Smooth muscle cell (in vitro differentiated cells): ENCODE data around the gene FERMT3. TPM values are rescaled to one million over a fixed set of nuclear protein-coding genes. Genes with fewer than 3 reads are reported as not detected.
A peak's percentile ranks its signal among the peaks of the same experiment; 100 is the strongest.

ENCODE experiments used
- DNase-seq: peaks from one replicate; lab custom pipeline; 2025; ENCODE audit not compliant: unreplicated experiment; lab: John Stamatoyannopoulos, UW
- H2AFZ ChIP-seq: fragments of 200-600 bp; sonication (generic); 2 replicates; pipeline ENCODE4 v1.6.0; 2016; ENCODE audit warnings: antibody characterized with exemption, low read depth, mild to moderate bottlenecking
- H3F3A ChIP-seq: fragments of 200-600 bp; sonication (generic); 2 replicates; pipeline ENCODE4 v1.6.0; 2017; ENCODE audit warnings: antibody characterized with exemption, low read depth
- H3K27ac ChIP-seq: fragments of 200-600 bp; sonication (generic); 2 replicates; pipeline ENCODE4 v1.5.1; 2016; ENCODE audit warnings: low read depth, mild to moderate bottlenecking
- H3K27me3 ChIP-seq: fragments of 200-600 bp; sonication (generic); 2 replicates; pipeline ENCODE4 v1.6.1; 2016; ENCODE audit warnings: low read depth, mild to moderate bottlenecking
- H3K36me3 ChIP-seq: fragments of 200-600 bp; sonication (generic); 2 replicates; pipeline ENCODE4 v1.5.1; 2016; ENCODE audit warnings: low read depth
- H3K4me1 ChIP-seq: fragments of 200-600 bp; sonication (generic); 2 replicates; pipeline ENCODE4 v1.5.1; 2016; ENCODE audit warnings: low read depth
- H3K4me2 ChIP-seq: fragments of 200-600 bp; sonication (generic); 2 replicates; pipeline ENCODE4 v1.6.0; 2016; ENCODE audit warnings: mild to moderate bottlenecking
- H3K4me3 ChIP-seq: fragments of 200-600 bp; sonication (generic); 2 replicates; pipeline ENCODE4 v1.5.1; 2016; ENCODE audit warnings: mild to moderate bottlenecking
- H3K79me2 ChIP-seq: fragments of 200-600 bp; sonication (generic); 2 replicates; pipeline ENCODE4 v1.6.0; 2016; ENCODE audit warnings: low read depth, mild to moderate bottlenecking
- H3K9ac ChIP-seq: fragments of 200-600 bp; sonication (generic); 2 replicates; pipeline ENCODE4 v1.6.0; 2016; ENCODE audit warnings: low read depth
- H3K9me3 ChIP-seq: fragments of 200-600 bp; sonication (generic); replicated peaks from 2 replicates; pipeline ENCODE4 v1.5.1; 2016; ENCODE audit warnings: low read depth
- H4K20me1 ChIP-seq: fragments of 200-600 bp; sonication (generic); 2 replicates; pipeline ENCODE4 v1.6.0; 2016; ENCODE audit warnings: low read depth
- CTCF ChIP-seq: fragments of 200-600 bp; sonication (generic); IDR thresholded peaks from 2 replicates; pipeline ENCODE4 v1.5.1; 2017; ENCODE audit warnings: borderline replicate concordance, mild to moderate bottlenecking, antibody characterized with exemption; ENCODE audit not compliant: insufficient read depth, poor library complexity, severe bottlenecking
- WGBS: methylation state at CpG from one replicate; pipeline ENCODE4 v1.1.7; 2016; ENCODE audit warnings: low lambda C conversion rate; 5-methylcytosine and 5-hydroxymethylcytosine counted together
- polyA plus RNA-seq: library from polyadenylated mRNA; unstranded; fragments of >200 nt; fragmentation: Nextera tagmentation; extraction: Ambion mirVana; gene quantifications from 2 replicates; pipeline ENCODE4 v1.2.1, GENCODE V29; 2016
- total RNA-seq: library from RNA; depleted of rRNA; stranded (reverse); fragments of >200 nt; gene quantifications from 2 replicates; pipeline ENCODE4 v1.2.3, GENCODE V29; 2014

Gene FERMT3
- total and polyA plus RNA-seq, 2 experiments from 2014 or later, result 1.2 to 3.7 TPM

- WGBS, result 92% methylated on average over 15 of the region's 15 CpGs
- TF ChIP-seq CTCF, result no peak
- no peak overlapping the region for H3K9ac ChIP-seq
- no peak for DNase-seq
- H3K36me3 ChIP-seq, result no peaks in the 10 kb centered on the region
- H2AFZ ChIP-seq, result no peak overlapping the region
- peaks cover 10% of the 10 kb centered on the region for H3K4me1 ChIP-seq
- H3F3A ChIP-seq, result no peaks in the 10 kb centered on the region
- no peak overlapping the region for H3K4me3 ChIP-seq
- no peaks in the 10 kb centered on the region for H3K9me3 ChIP-seq
- no peak overlapping the region for H3K27ac ChIP-seq
- H3K27me3 ChIP-seq, result no peaks in the 10 kb centered on the region
- H4K20me1 ChIP-seq, result peaks cover 4% of the 10 kb centered on the region
- H3K4me2 ChIP-seq, result no peak overlapping the region
- H3K79me2 ChIP-seq, result peaks cover 9% of the 10 kb centered on the region
Observed at GRCh38 chr11:64232182-64232966, 25.9 kb downstream of the FERMT3 start.

- no peak overlapping the region for H3K27ac ChIP-seq
- peaks cover 9% of the 10 kb centered on the region for H3K4me1 ChIP-seq
- no peaks in the 10 kb centered on the region for H3F3A ChIP-seq
- no peak overlapping the region for H3K4me3 ChIP-seq
- H3K36me3 ChIP-seq, result no peaks in the 10 kb centered on the region
- H4K20me1 ChIP-seq, result peaks cover 4% of the 10 kb centered on the region
- no peak for DNase-seq
- 98% methylated on average over 8 of the region's 8 CpGs for WGBS
- no peak overlapping the region for H3K4me2 ChIP-seq
- H3K9ac ChIP-seq, result no peak overlapping the region
- H3K27me3 ChIP-seq, result no peaks in the 10 kb centered on the region
- H3K79me2 ChIP-seq, result peaks cover 6% of the 10 kb centered on the region
- H2AFZ ChIP-seq, result no peak overlapping the region
- TF ChIP-seq CTCF, result no peak
- no peaks in the 10 kb centered on the region for H3K9me3 ChIP-seq
Observed at GRCh38 chr11:64232967-64233315, 26.4 kb downstream of the FERMT3 start.

GRCh38 chr11:64233913-64234586 is 27.5 kb downstream of the FERMT3 start, which contains the start of gene VEGFB:
Gene VEGFB, plus strand, starts transcription at chr11:64234584. Its CDS starts 250 bp downstream, at chr11:64234834.
- Histone ChIP-seq H3K4me1 (peaks cover 9% of the 10 kb centered on the region), H2AFZ (no peak within 1 kb of the TSS), H3K4me2 (peak within 1 kb of the TSS; percentile 93), H3K27ac (no peak within 1 kb of the TSS), H3K4me3 (peak within 1 kb of the TSS; percentile 72), H4K20me1 (peaks cover 4% of the 10 kb centered on the region), H3K9me3 (no peaks in the 10 kb centered on the region), H3K36me3 (no peaks in the 10 kb centered on the region), H3K9ac (peak within 1 kb of the TSS; percentile 50), H3K27me3 (no peaks in the 10 kb centered on the region), H3F3A (peaks cover 10% of the 10 kb centered on the region), H3K79me2 (peaks cover 6% of the 10 kb centered on the region)
- no peak for TF ChIP-seq CTCF
- peak; percentile 36 for DNase-seq
- WGBS, result 7% methylated on average over 25 of the region's 62 CpGs
